A549 (cell line): Measurements from ENCODE around the gene USP6NL. TPM values are rescaled to one million over a fixed set of nuclear protein-coding genes. Genes with fewer than 3 reads are reported as not detected.

Source experiments
- ATAC-seq, 2 experiments: fragments of 200-7000 bp in 1 of 2; fragments of >200 bp in 1 of 2; cut with Nextera tagmentation in 1 of 2; cut with Tn5 transposase in 1 of 2; 3 replicates each; pipeline versions ENCODE4 v1.8.0 to v1.9.1; 2018 to 2020; ENCODE audit warnings: mild to moderate bottlenecking in 1 of 2, moderate library complexity in 1 of 2
- CTCF ChIA-PET: fragments of 300-600 bp; sonication (Branson Sonifier 250); formaldehyde crosslinking; extraction: SDS; loops from one replicate; lab custom pipeline; 2021; ENCODE audit warnings: antibody characterized with exemption, inconsistent platforms; lab: Yijun Ruan, JAX
- POLR2A ChIA-PET: fragments of 350-600 bp; formaldehyde crosslinking; extraction: SDS; loops from one replicate; lab custom pipeline; 2021; ENCODE audit warnings: antibody characterized with exemption, inconsistent platforms; lab: Yijun Ruan, JAX
- DNase-seq, 2 experiments: peaks; one replicate each; pipeline versions ENCODE4 v3.0.0 to v3.0.0-alpha.2; 2011 to 2016; ENCODE audit warnings: low read depth in 1 of 2, low spot score in 1 of 2
- FAIRE-seq: peaks from 2 replicates; lab custom pipeline; 2011; peaks lifted over from hg19 to GRCh38; lab: Jason Lieb, UNC
- H3K27ac ChIP-seq, 2 experiments: fragments of >200 bp; sonication (Bioruptor Twin); formaldehyde crosslinking; 3 replicates each; pipeline ENCODE4 v1.5.1; 2016 to 2017
- H3K4me1 ChIP-seq: fragments of >200 bp; sonication (Bioruptor Twin); formaldehyde crosslinking; 3 replicates; pipeline ENCODE4 v1.6.1; 2016
- H3K4me2 ChIP-seq: fragments of >200 bp; sonication (Bioruptor Twin); formaldehyde crosslinking; 3 replicates; pipeline ENCODE4 v1.6.1; 2016
- H3K4me3 ChIP-seq: fragments of >200 bp; sonication (Bioruptor Twin); formaldehyde crosslinking; 3 replicates; pipeline ENCODE4 v1.5.1; 2016
- H3K9me3 ChIP-seq: fragments of >200 bp; sonication (Bioruptor Twin); formaldehyde crosslinking; 3 replicates; pipeline ENCODE4 v1.6.1; 2016
- ATOH8 ChIP-seq: fragments of 250-450 bp; sonication (Bioruptor Pico); IDR thresholded peaks from 2 replicates; pipeline ENCODE4 v1.5.0; 2020; ENCODE audit warnings: low read depth, mild to moderate bottlenecking, moderate library complexity
- CBX2 ChIP-seq: fragments of 200-600 bp; sonication (generic); IDR thresholded peaks from 2 replicates; pipeline ENCODE4 v1.6.1; 2016; ENCODE audit warnings: low read depth, mild to moderate bottlenecking, borderline replicate concordance
- EHF ChIP-seq: fragments of 250-450 bp; sonication (Bioruptor Pico); IDR thresholded peaks from 2 replicates; pipeline ENCODE4 v1.5.0; 2020; ENCODE audit warnings: mild to moderate bottlenecking
- ELK1 ChIP-seq: fragments of 150-350 bp; IDR thresholded peaks from 2 replicates; pipeline ENCODE4 v1.6.1; 2014; ENCODE audit warnings: low read depth, mild to moderate bottlenecking, low read length
- EP300 ChIP-seq, 2 experiments: fragments of >200 bp; sonication (Bioruptor Twin); formaldehyde crosslinking; IDR thresholded peaks; 2 replicates in 1 of 2; 3 replicates in 1 of 2; pipeline ENCODE4 v1.6.1; 2016 to 2017
- ESRRA ChIP-seq: fragments of 150-350 bp; IDR thresholded peaks from 2 replicates; pipeline ENCODE4 v1.6.1; 2014; ENCODE audit warnings: mild to moderate bottlenecking, low read length, borderline replicate concordance
- FOSB ChIP-seq: fragments of 250-450 bp; sonication (Bioruptor Pico); IDR thresholded peaks from 2 replicates; pipeline ENCODE4 v1.5.0; 2020; ENCODE audit warnings: mild to moderate bottlenecking, moderate library complexity
- FOXS1 ChIP-seq: fragments of 250-450 bp; sonication (Bioruptor Pico); IDR thresholded peaks from 2 replicates; pipeline ENCODE4 v1.5.0; 2020; ENCODE audit warnings: mild to moderate bottlenecking, moderate library complexity
- HDAC2 ChIP-seq: fragments of 200-600 bp; sonication (generic); IDR thresholded peaks from 2 replicates; pipeline ENCODE4 v1.6.1; 2016
- HES2 ChIP-seq: fragments of >200 bp; sonication (Bioruptor Twin); formaldehyde crosslinking; IDR thresholded peaks from 2 replicates; pipeline ENCODE4 v1.6.1; 2016
- HOXA7 ChIP-seq: fragments of 250-450 bp; sonication (Bioruptor Pico); IDR thresholded peaks from 2 replicates; pipeline ENCODE4 v1.5.0; 2020; ENCODE audit warnings: mild to moderate bottlenecking, moderate library complexity
- HOXB13 ChIP-seq: fragments of 250-450 bp; sonication (Bioruptor Pico); IDR thresholded peaks from 2 replicates; pipeline ENCODE4 v1.5.0; 2020; ENCODE audit warnings: low read depth, mild to moderate bottlenecking, moderate library complexity
- HOXB5 ChIP-seq: fragments of 250-450 bp; sonication (Bioruptor Pico); IDR thresholded peaks from 2 replicates; pipeline ENCODE4 v1.5.0; 2020; ENCODE audit warnings: mild to moderate bottlenecking, moderate library complexity
- JUNB ChIP-seq: fragments of >200 bp; sonication (Bioruptor Twin); formaldehyde crosslinking; IDR thresholded peaks from 2 replicates; pipeline ENCODE4 v1.6.1; 2016
- MAZ ChIP-seq: fragments of 150-350 bp; IDR thresholded peaks from 2 replicates; pipeline ENCODE4 v1.6.1; 2014; ENCODE audit warnings: antibody characterized with exemption, low read depth, low read length, borderline replicate concordance
- NPAS2 ChIP-seq: fragments of 250-450 bp; sonication (Bioruptor Pico); IDR thresholded peaks from 2 replicates; pipeline ENCODE4 v1.8.0; 2022; ENCODE audit warnings: mild to moderate bottlenecking, moderate library complexity, borderline replicate concordance
- NR3C1 ChIP-seq: fragments of >200 bp; sonication (Bioruptor Twin); formaldehyde crosslinking; IDR thresholded peaks from 3 replicates; pipeline ENCODE4 v1.6.1; 2017
- POLR2AphosphoS2 ChIP-seq: conservative IDR thresholded peaks from 2 replicates; pipeline ENCODE4 v1.6.1; 2012; ENCODE audit warnings: low read length, improper control_type of control experiment, inconsistent platforms
- RAD21 ChIP-seq, 2 experiments: fragments of >200 bp in 1 of 2; sonication (Bioruptor Twin) in 1 of 2; formaldehyde crosslinking in 1 of 2; IDR thresholded peaks in 1 of 2; conservative IDR thresholded peaks in 1 of 2; 2 replicates in 1 of 2; 3 replicates in 1 of 2; pipeline ENCODE4 v1.6.1; 2012 to 2018; ENCODE audit warnings: inconsistent platforms in 1 of 2
- REST ChIP-seq: fragments of 200-600 bp; sonication (generic); IDR thresholded peaks from 2 replicates; pipeline ENCODE4 v1.6.1; 2016; ENCODE audit warnings: antibody characterized with exemption, mild to moderate bottlenecking, moderate library complexity
- TFCP2L1 ChIP-seq: fragments of 250-450 bp; sonication (Bioruptor Pico); IDR thresholded peaks from 2 replicates; pipeline ENCODE4 v1.5.0; 2021; ENCODE audit warnings: mild to moderate bottlenecking
- TP53 ChIP-seq: fragments of 250-450 bp; sonication (Bioruptor Pico); IDR thresholded peaks from 2 replicates; pipeline ENCODE4 v1.5.0; 2021; ENCODE audit warnings: mild to moderate bottlenecking, moderate library complexity
- USF2 ChIP-seq: fragments of 450-650 bp; IDR thresholded peaks from 2 replicates; pipeline ENCODE4 v1.6.1; 2014; ENCODE audit warnings: antibody characterized with exemption
- ZC3H11A ChIP-seq: fragments of 450-650 bp; IDR thresholded peaks from 2 replicates; pipeline ENCODE4 v1.6.1; 2014; ENCODE audit warnings: antibody characterized with exemption, mild to moderate bottlenecking
- ZFP36 ChIP-seq: fragments of 450-650 bp; IDR thresholded peaks from 2 replicates; pipeline ENCODE4 v1.6.1; 2014; ENCODE audit warnings: borderline replicate concordance; ENCODE audit not compliant: partially characterized antibody
- WGBS: methylation state at CpG from one replicate; pipeline ENCODE4 v1.1.6; 2017; ENCODE audit errors: missing lambda C conversion rate; 5-methylcytosine and 5-hydroxymethylcytosine counted together
- polyA plus RNA-seq, 4 experiments: library from polyadenylated mRNA; depleted of rRNA in 3 of 4; stranded (reverse); fragments of >200 nt; fragmentation: RNase III in 1 of 4; extraction: RNeasy Plus Mini Kit Qiagen cat#74134 plus additional on column Dnase treatment in 1 of 4; gene quantifications; 2 replicates in 3 of 4; 3 replicates in 1 of 4; pipeline ENCODE4 v1.2.3, GENCODE V29; 2011 to 2017

USP6NL gene
- polyA plus RNA-seq, 2 of the 4 experiments (the other 2 are of a cell fraction), result 10.6 to 18.2 TPM

GRCh38 chr10:11444531-11445228 is 166.8 kb downstream of the USP6NL start:
- CTCF ChIA-PET, result no interaction called here

GRCh38 chr10:11444155-11444530 is 167.3 kb downstream of the USP6NL start:
- Histone ChIP-seq H3K4me2 (no peak overlapping the region), H3K27ac (no peak overlapping the region), H3K4me1 (no peaks in the 10 kb centered on the region), H3K4me3 (no peak overlapping the region), H3K9me3 (no peaks in the 10 kb centered on the region)
- WGBS, result 62% methylated on average over 10 of the region's 11 CpGs
- DNase-seq (no peak), ATAC-seq (no peak), FAIRE-seq (no peak)
- ChIA-PET CTCF (no interaction called here), POLR2A (no interaction called here)
- TF ChIP-seq MAZ, result no peak
- TF ChIP-seq EP300 (IDR thresholded peaks at IDR 0.05), result no peak
- TF ChIP-seq HOXB13 (CRISPR knock-in tag), result no peak
- TF ChIP-seq USF2, result no peak
- TF ChIP-seq HDAC2, result no peak
- TF ChIP-seq ELK1, result no peak
- no peak for TF ChIP-seq HOXA7 (CRISPR knock-in tag)
- TF ChIP-seq ESRRA, result no peak
- TF ChIP-seq FOXS1, result no peak
- no peak for TF ChIP-seq TP53 (CRISPR knock-in tag)
- no peak for TF ChIP-seq RAD21 (conservative IDR thresholded peaks at IDR 0.05 in 1 of 2, IDR thresholded peaks at IDR 0.05 in 1 of 2)
- TF ChIP-seq NPAS2 (CRISPR knock-in tag), result no peak

More at GRCh38 chr10:11444531-11445228, 166.8 kb downstream of the USP6NL start:
- H3K4me3 ChIP-seq, result no peak overlapping the region
- H3K27ac ChIP-seq, result no peak overlapping the region
- no peak overlapping the region for H3K4me2 ChIP-seq
- H3K4me1 ChIP-seq, result no peaks in the 10 kb centered on the region
- no peaks in the 10 kb centered on the region for H3K9me3 ChIP-seq
- DNase-seq (no peak), FAIRE-seq (no peak), ATAC-seq (no peak)
- POLR2A ChIA-PET, result no interaction called here
- WGBS, result 55% methylated on average over 18 of the region's 27 CpGs
- TF ChIP-seq ELK1 (no peak), HES2 (no peak), RAD21 (conservative IDR thresholded peaks at IDR 0.05 in 1 of 2, IDR thresholded peaks at IDR 0.05 in 1 of 2) (no peak)

GRCh38 chr10:11443468-11444154 is 167.8 kb downstream of the USP6NL start:
- no peaks in the 10 kb centered on the region for H3K4me1 ChIP-seq
- ChIA-PET CTCF (no interaction called here), POLR2A (no interaction called here)
- H3K27ac ChIP-seq, result no peak overlapping the region
- 76% methylated on average over 22 of the region's 23 CpGs for WGBS
- no peak for ATAC-seq
- TF ChIP-seq HOXB5 (CRISPR knock-in tag) (no peak), TFCP2L1 (CRISPR knock-in tag) (no peak), EHF (CRISPR knock-in tag) (no peak), ZFP36 (no peak), ATOH8 (CRISPR knock-in tag) (no peak), NR3C1 (no peak), POLR2AphosphoS2 (no peak), REST (no peak), HOXA7 (CRISPR knock-in tag) (no peak), ZC3H11A (no peak), HDAC2 (no peak), CBX2 (no peak), JUNB (no peak), FOSB (CRISPR knock-in tag) (no peak)
- FAIRE-seq, result no peak
- DNase-seq, result no peak
- no peak overlapping the region for H3K4me2 ChIP-seq
- H3K9me3 ChIP-seq, result no peaks in the 10 kb centered on the region
- no peak overlapping the region for H3K4me3 ChIP-seq
